Kidney (tissue), 14 donors: ENCODE results near the gene TSPAN11. TPM values are rescaled to one million over a fixed set of nuclear protein-coding genes. Genes with fewer than 3 reads are reported as not detected.

Source experiments
- DNase-seq, 5 donors: peaks; one replicate each; pipeline ENCODE4 v3.0.0-alpha.2; 2013 to 2020
- FAIRE-seq: peaks from 2 replicates; lab custom pipeline; 2012; peaks lifted over from hg19 to GRCh38; lab: Jason Lieb, UNC
- H3K27ac ChIP-seq, 2 donors: one replicate each; pipeline ENCODE4 v1.7.0; 2013; ENCODE audit warnings: low read depth in 2 of 2, low read length in 2 of 2, inconsistent platforms in 1 of 2
- H3K27me3 ChIP-seq: one replicate; pipeline ENCODE4 v1.7.1; 2013; ENCODE audit warnings: low read length, inconsistent platforms; ENCODE audit not compliant: control insufficient read depth, insufficient read depth
- H3K36me3 ChIP-seq, 3 donors: one replicate each; pipeline versions ENCODE4 v1.7.0 to v1.7.1; 2013; ENCODE audit warnings: low read length in 3 of 3, control low read depth in 1 of 3, inconsistent platforms in 1 of 3; ENCODE audit not compliant: insufficient read depth in 3 of 3, control insufficient read depth in 2 of 3
- H3K4me1 ChIP-seq, 3 donors: one replicate each; pipeline versions ENCODE4 v1.7.0 to v1.7.1; 2013; ENCODE audit warnings: low read length in 3 of 3, inconsistent platforms in 1 of 3, low read depth in 1 of 3; ENCODE audit not compliant: control insufficient read depth in 2 of 3, insufficient read depth in 2 of 3
- H3K4me3 ChIP-seq, 3 donors: one replicate each; pipeline versions ENCODE4 v1.7.0 to v1.8.1; 2013; ENCODE audit warnings: low read length in 3 of 3, control low read depth in 1 of 3, inconsistent platforms in 1 of 3
- H3K9ac ChIP-seq, 3 donors: one replicate each; pipeline versions ENCODE4 v1.7.0 to v1.7.1; 2013; ENCODE audit warnings: low read length in 3 of 3, control low read depth in 1 of 3, inconsistent platforms in 1 of 3
- H3K9me3 ChIP-seq, 3 donors: one replicate each; pipeline versions ENCODE4 v1.7.0 to v1.7.1; 2013; ENCODE audit warnings: low read length in 3 of 3, control low read depth in 1 of 3, inconsistent platforms in 1 of 3; ENCODE audit not compliant: control insufficient read depth in 2 of 3, insufficient read depth in 1 of 3
- intact Hi-C: fragments of 100-400 bp; cut with DNase I; formaldehyde crosslinking; loops from one replicate; pipeline ENCODE4 v1.11.1; 2022
- polyA plus RNA-seq: library from polyadenylated mRNA; stranded (reverse); fragments of 350-450 nt; fragmentation: Illumina TruSeq; extraction: RNeasy Lipid Tissue Mini Kit (QIAGEN cat#74804); gene quantifications from one replicate; pipeline ENCODE4 v1.2.3, GENCODE V29; 2014; ENCODE audit warnings: low read depth, low replicate concordance; ENCODE audit not compliant: insufficient read depth
- total RNA-seq: library from RNA; stranded (reverse); fragmentation: NEBNext Ultra II Directional; extraction: Animal tissue kit (Norgen Biotek cat#: 25700); gene quantifications from one replicate; pipeline ENCODE4 v1.2.1, GENCODE V29; 2021
- TF ChIP-seq, protein P1 (sequence below): IDR thresholded peaks from 3 replicates; pipeline ENCODE4 v1.5.1; 2012; ENCODE audit warnings: mild to moderate bottlenecking, moderate library complexity, borderline replicate concordance; ENCODE audit not compliant: insufficient read depth; ENCODE audit errors: extremely low read depth
- donor health status: control.
- donor health status: control.
- donor health status: control.
- donor health status: control.
- donor health status: control.
- donor health status: DM: yes; HTN: yes; CAD: no.
- donor health status: Normal renal cell carcinoma (clear cell type).

TSPAN11 gene
- total and polyA plus RNA-seq, 2 donors from 2014 or later, result 1.3 to 7.5 TPM

DNA sequence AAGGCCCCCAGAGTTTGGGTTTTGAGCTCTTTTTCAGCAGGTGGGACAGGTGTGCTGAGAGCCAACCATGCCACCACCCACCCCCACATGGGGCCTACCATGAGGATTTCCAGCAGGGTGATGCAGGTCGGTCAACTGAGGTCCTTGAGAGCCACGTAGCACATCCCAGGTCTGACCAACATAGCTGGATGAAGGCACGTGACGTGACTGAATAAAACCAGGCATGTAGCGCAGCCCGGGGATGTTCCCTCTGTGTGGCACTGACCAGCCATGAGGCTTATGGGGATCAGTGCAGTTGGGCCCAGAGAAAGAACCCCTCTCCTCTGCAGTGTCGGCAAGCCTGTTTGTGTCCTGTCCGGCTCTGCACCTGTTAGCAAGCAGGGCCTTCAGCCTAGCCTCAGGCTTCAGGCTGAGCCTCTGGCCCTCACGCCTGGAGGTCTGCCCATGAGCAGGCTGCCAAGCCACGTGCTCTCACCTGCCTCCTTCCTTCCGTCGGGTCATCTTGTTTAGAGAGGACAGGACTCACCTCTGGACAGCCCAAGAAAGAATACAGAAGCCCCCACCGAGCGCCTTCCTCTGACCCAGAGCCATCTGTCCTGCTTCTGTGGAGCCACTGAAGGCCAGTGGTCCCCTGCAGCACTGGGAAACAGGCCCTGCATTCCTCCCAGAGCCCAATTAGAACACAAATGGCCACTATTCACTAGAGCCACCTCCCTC, 38.5 kb downstream of the TSPAN11 start:
- Histone ChIP-seq H3K4me1 (peaks cover 0 to 4% (median 0%) of the 10 kb centered on the region in 3 donors), H3K9ac (no peak overlapping the region), H3K36me3 (no peaks in the 10 kb centered on the region), H3K4me3 (no peak overlapping the region), H3K27me3 (no peaks in the 10 kb centered on the region), H3K9me3 (no peaks in the 10 kb centered on the region), H3K27ac (no peak overlapping the region)
- DNase-seq (peak in 1 of 5 donors; percentile 39), FAIRE-seq (no peak)
- TF ChIP-seq, protein P1, sequence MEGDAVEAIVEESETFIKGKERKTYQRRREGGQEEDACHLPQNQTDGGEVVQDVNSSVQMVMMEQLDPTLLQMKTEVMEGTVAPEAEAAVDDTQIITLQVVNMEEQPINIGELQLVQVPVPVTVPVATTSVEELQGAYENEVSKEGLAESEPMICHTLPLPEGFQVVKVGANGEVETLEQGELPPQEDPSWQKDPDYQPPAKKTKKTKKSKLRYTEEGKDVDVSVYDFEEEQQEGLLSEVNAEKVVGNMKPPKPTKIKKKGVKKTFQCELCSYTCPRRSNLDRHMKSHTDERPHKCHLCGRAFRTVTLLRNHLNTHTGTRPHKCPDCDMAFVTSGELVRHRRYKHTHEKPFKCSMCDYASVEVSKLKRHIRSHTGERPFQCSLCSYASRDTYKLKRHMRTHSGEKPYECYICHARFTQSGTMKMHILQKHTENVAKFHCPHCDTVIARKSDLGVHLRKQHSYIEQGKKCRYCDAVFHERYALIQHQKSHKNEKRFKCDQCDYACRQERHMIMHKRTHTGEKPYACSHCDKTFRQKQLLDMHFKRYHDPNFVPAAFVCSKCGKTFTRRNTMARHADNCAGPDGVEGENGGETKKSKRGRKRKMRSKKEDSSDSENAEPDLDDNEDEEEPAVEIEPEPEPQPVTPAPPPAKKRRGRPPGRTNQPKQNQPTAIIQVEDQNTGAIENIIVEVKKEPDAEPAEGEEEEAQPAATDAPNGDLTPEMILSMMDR, result no peak
- intact Hi-C loops, result no loop called here

DNA sequence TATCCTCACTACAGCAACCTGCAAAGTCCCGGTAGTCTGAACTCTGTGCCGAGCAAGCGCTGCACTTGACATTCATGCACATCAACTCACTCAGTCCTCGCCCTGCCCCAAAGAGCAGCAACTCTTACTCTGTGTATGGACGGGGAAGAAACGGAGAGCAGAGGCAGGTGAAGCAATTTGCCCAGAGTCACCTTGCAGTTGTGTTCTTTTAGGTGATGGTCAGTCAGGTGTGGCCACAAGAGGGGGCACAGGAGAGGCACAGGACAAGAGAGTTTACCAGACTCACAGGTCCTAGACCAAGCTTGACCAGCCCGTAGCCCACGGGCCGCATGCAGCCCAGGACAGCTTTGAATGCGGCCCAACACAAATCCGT, 39.1 kb downstream of the TSPAN11 start:
- Histone ChIP-seq H3K27me3 (no peaks in the 10 kb centered on the region), H3K27ac (no peak overlapping the region), H3K9ac (no peak overlapping the region), H3K4me1 (peaks cover 0 to 5% (median 0%) of the 10 kb centered on the region in 3 donors), H3K9me3 (no peaks in the 10 kb centered on the region), H3K4me3 (no peak overlapping the region), H3K36me3 (no peaks in the 10 kb centered on the region)
- no peak for FAIRE-seq
- intact Hi-C loops, result no loop called here
- peak in 1 of 5 donors; percentile 36 for DNase-seq
- TF ChIP-seq, protein P1, result no peak

DNA sequence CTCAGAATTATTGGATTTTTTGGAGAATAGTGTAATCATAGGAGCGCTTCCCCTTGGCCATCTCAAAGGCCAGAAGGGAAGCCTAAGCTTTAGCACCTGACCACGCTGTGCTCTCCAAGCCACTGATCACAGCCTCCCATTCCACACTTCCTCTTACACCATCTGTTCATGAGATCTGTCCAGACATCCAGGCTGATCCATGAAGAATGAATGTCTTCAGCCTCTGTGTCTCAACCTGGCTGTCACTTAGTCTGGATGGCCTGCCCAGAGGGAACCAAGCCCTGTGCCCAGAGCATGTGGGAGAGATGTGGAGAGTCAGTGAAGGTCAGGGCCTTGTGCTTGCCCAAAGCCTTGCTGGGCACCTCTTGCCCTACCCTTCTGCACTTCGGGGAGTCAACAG, 40.5 kb downstream of the TSPAN11 start:
- Histone ChIP-seq H3K4me3 (no peak overlapping the region), H3K4me1 (peaks cover 0 to 8% (median 0%) of the 10 kb centered on the region in 3 donors), H3K27me3 (no peaks in the 10 kb centered on the region), H3K27ac (no peak overlapping the region), H3K36me3 (no peaks in the 10 kb centered on the region), H3K9me3 (no peaks in the 10 kb centered on the region), H3K9ac (no peak overlapping the region)
- TF ChIP-seq, protein P1, result no peak
- intact Hi-C loops, result no loop called here
- DNase-seq, result peak in 1 of 5 donors; percentile 19
- FAIRE-seq, result no peak
